K562 treated with DMSO at 1 percent for 24 hours (cell line): Measurements from ENCODE around the gene TAGLN3. TPM values are rescaled to one million over a fixed set of nuclear protein-coding genes. Genes with fewer than 3 reads are reported as not detected.

Experiments used
- total RNA-seq: library from RNA; unstranded; fragments of 300-600 nt; gene quantifications from 2 replicates; pipeline ENCODE4 v1.2.3, GENCODE V29; 2022; ENCODE audit warnings: low read depth; ENCODE audit not compliant: insufficient read depth

TAGLN3 gene
- total RNA-seq: not detected in 2 replicates

DNA sequence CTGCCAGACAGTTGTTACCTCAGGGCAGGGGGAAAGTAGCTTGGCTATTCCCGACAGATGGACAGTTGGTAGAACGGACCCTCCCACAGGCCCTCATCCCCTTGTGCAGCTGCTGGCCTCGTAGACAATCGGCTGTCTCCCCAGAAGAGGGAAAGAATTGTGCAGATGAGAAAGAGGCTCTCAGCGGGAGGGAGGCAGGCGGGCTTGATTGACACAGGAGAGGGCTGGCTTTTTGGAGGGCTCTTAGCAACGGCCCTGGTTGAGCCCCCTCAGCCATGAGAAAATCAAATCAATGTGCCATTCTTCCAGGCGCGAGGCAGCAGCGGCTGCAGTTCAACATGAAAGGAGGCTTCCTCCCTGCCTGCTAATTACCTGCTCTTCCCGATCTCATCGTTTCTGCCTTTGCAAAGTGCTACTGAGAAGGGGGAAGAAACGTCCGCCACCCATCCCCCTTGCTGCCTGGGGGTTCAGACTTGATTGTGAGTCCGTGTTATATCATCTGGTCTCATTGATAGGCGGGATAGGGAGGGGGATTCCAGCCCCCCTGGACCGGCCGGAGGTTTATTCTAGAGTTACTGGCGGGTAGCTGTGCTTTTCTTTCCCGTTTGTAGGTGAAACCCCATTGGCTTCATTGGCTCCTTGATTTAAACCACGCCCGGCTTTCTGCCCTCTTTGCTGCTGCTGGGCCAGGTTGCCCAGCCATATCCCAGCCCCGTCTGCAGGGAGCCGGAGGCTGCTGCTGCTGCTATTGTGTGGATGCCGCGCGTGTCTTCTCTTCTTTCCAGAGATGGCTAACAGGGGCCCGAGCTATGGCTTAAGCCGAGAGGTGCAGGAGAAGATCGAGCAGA lies at the start of gene TAGLN3:
Gene TAGLN3 (plus strand): TSS at position 287 of the 848 bp plus-strand sequence. CDS start 501 bp downstream, at position 788.

DNA sequence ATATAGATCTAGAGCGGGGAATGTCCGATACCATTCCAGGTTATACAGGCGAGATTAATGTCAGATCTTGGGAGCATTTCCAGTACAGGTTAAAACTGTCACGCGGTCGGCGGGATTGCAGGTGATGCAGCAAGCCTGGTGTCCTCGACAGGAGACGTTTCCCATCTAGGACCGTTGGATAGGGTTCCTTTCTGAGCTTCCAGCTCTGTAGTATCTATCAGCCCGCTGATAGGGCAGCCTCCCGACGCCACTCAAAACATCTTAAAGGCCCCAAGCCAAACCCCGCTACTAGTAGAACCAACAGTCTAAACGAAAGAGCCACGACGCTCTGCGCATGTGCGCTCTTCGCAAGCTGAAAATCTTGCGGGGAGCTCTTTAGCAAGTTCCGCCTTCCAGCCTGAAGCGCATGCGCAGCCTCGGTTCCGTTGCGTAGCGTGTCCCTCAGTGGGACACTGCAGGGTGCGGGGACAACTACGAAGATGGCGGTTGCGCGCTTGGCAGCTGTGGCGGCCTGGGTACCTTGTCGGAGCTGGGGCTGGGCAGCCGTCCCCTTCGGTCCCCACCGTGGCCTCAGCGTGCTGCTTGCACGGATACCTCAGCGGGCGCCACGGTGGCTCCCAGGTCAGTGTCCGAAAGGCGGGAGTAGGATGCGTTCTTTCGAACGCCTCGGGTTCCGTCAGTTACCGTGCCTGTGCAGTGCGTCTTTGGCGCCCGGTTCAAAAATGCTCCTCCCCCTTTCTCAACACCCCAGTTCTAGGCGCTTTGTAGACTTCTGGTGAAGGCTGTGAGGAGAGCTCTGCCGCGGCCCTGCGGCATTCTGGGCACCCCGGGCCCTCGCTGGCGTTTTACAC lies 19.9 kb upstream of the TAGLN3 start, which contains the start of gene ABHD10:
Gene ABHD10 (plus strand): TSS at position 444 of the 851 bp plus-strand sequence. CDS start 36 bp downstream, at position 480.

DNA sequence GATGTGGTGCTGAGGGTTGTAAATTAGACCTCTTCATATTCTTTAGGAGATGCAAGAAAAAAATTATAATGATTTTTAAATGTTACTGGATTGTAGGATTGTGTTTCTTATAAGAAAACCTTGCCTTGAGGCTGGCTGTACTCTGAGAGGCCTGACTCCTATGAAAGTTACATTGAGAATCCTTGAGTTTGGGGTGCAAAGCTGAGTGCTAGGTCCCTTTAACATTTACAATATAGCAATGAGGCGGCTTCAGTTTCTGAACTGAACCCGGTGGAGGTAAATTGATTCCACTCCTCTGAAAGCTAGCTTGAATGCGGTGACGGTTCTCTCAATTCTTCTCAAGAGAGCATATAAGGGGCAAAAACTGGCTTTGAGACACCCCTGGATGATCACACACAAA lies 35.7 kb downstream of the TAGLN3 start, which contains the start of gene TMPRSS7:
Gene TMPRSS7 (plus strand): TSS at position 301 of the 400 bp plus-strand sequence. CDS start 110 bp downstream, outside the sequence.

Other genes starting within 250 kb of the TAGLN3 start
- gene PHLDB2, start 139.7 kb upstream of the TAGLN3 start, total RNA-seq: not detected in 2 replicates
- gene ABHD10, start 19.9 kb upstream of the TAGLN3 start, total RNA-seq: 12.4 and 14.3 TPM in 2 replicates
- gene TMPRSS7, start 35.8 kb downstream of the TAGLN3 start, total RNA-seq: not detected in 2 replicates
- gene C3orf52, start 87.5 kb downstream of the TAGLN3 start, total RNA-seq: 1.6 and 1.9 TPM in 2 replicates
- 0.34 TPM in 1 of 2 replicates, not detected in the other for gene GCSAM, start 134.3 kb downstream of the TAGLN3 start, total RNA-seq